ENCODE results near the gene CX3CL1. TPM values are rescaled to one million over a fixed set of nuclear protein-coding genes. Genes with fewer than 3 reads are reported as not detected.

CX3CL1 gene
- total and polyA plus RNA-seq, 10 of the 15 experiments (the other 5 are each of a cell fraction or from before 2014, with no cell fraction given), result 0.03 to 1.2 (median 0.46) TPM

- TF ChIP-seq PRDM15 (CRISPR knock-in tag; IDR thresholded peaks at IDR 0.05), result no peak
- TF ChIP-seq POLR2AphosphoS5 (IDR thresholded peaks at IDR 0.05; ENCODE audit: low read length), result no peak
- peak; percentile 98 for TF ChIP-seq ATF2 (IDR thresholded peaks at IDR 0.05; ENCODE audit: low read length)
- no peak; the same call in none of the 2 replicates for TF ChIP-seq TCF7 (IDR thresholded peaks at IDR 0.05; ENCODE audit: borderline replicate concordance)
- TF ChIP-seq CHD2 (IDR thresholded peaks at IDR 0.05; ENCODE audit: borderline replicate concordance, low read depth, low read length), result peak; percentile 31; the same call in 1 of the 2 replicates
- peak; percentile 95 for TF ChIP-seq ZBED1 (IDR thresholded peaks at IDR 0.05; ENCODE audit: borderline replicate concordance)
- peak; percentile 74; the same call in 1 of the 2 replicates for TF ChIP-seq MTA3 (IDR thresholded peaks at IDR 0.05; ENCODE audit: borderline replicate concordance, low read length)
- TF ChIP-seq IKZF2 (IDR thresholded peaks at IDR 0.05), result peak; percentile 92 to 96
- TF ChIP-seq ESRRA (IDR thresholded peaks at IDR 0.05; ENCODE audit: low read length), result no peak
- no peak for TF ChIP-seq ZNF274 (IDR thresholded peaks at IDR 0.05; ENCODE audit: insufficient read depth, insufficient read length)
- peak in 1 of 2 experiments; percentile 84; a peak in 2 of 4 replicates for TF ChIP-seq ETV6 (conservative IDR thresholded peaks at IDR 0.05 in 1 of 2, IDR thresholded peaks at IDR 0.05 in 1 of 2; ENCODE audit: borderline replicate concordance in 1 of 2, low read depth in 1 of 2)
- no peak for TF ChIP-seq NFYB (IDR thresholded peaks at IDR 0.05; ENCODE audit: insufficient read depth, low read depth, low read length)
- TF ChIP-seq MEF2B (IDR thresholded peaks at IDR 0.05; ENCODE audit: partially characterized antibody, poor library complexity, severe bottlenecking), result peak; percentile 86
- TF ChIP-seq ATF7 (IDR thresholded peaks at IDR 0.05; ENCODE audit: low read depth), result peak; percentile 64
- peak; percentile 89 for TF ChIP-seq RELA (IDR thresholded peaks at IDR 0.05; ENCODE audit: borderline replicate concordance, partially characterized antibody)
- no peak for TF ChIP-seq SMARCA5 (IDR thresholded peaks at IDR 0.05)
- peak; percentile 90 for TF ChIP-seq IKZF1 (conservative IDR thresholded peaks at IDR 0.05)
- no peak for TF ChIP-seq ZNF384 (IDR thresholded peaks at IDR 0.05; ENCODE audit: borderline replicate concordance, low read depth, low read length)
- peak; percentile 47; the same call in 1 of the 2 replicates for TF ChIP-seq BACH1 (IDR thresholded peaks at IDR 0.05; ENCODE audit: borderline replicate concordance)
- peak; percentile 89 for TF ChIP-seq GATAD2B (conservative IDR thresholded peaks at IDR 0.05; ENCODE audit: low read depth)
- no peak; the same call in 1 of the 2 replicates for TF ChIP-seq ZNF217 (IDR thresholded peaks at IDR 0.05)
- TF ChIP-seq TCF12 (IDR thresholded peaks at IDR 0.05; ENCODE audit: low read depth, low read length), result peak; percentile 72
- peak; percentile 26 for TF ChIP-seq SP1 (IDR thresholded peaks at IDR 0.05; ENCODE audit: low read depth, low read length)
- peak; percentile 84 for TF ChIP-seq CBX5 (IDR thresholded peaks at IDR 0.05; ENCODE audit: low read depth)
- TF ChIP-seq RUNX3 (IDR thresholded peaks at IDR 0.05; ENCODE audit: low read length), result peak; percentile 97
- TF ChIP-seq SREBF2 (IDR thresholded peaks at IDR 0.05; ENCODE audit: low read length), result no peak
- TF ChIP-seq MEF2A (IDR thresholded peaks at IDR 0.05; ENCODE audit: insufficient read depth, low read depth, low read length), result peak; percentile 70
- no peak for TF ChIP-seq GABPA (IDR thresholded peaks at IDR 0.05; ENCODE audit: low read depth)
- TF ChIP-seq HDGF (IDR thresholded peaks at IDR 0.05), result no peak; the same call in 1 of the 2 replicates
These were observed 5.0 kb downstream of the CX3CL1 start (continued) for GRCh38 chr16:57377080-57377841.
